HFFc6 (cell line): ENCODE data around the gene TOX2. TPM values are rescaled to one million over a fixed set of nuclear protein-coding genes. Genes with fewer than 3 reads are reported as not detected.
A peak's percentile ranks its signal among the peaks of the same experiment; 100 is the strongest.

Experiments
- DNase-seq: peaks from one replicate; pipeline ENCODE4 v3.0.0-alpha.2; 2018
- H3K27ac Mint-ChIP-seq: 2 replicates; pipeline ENCODE4 v1.8.0; 2020; ENCODE audit warnings: mild to moderate bottlenecking, mixed read lengths
- H3K27me3 Mint-ChIP-seq: 2 replicates; pipeline ENCODE4 v1.8.0; 2021; ENCODE audit warnings: mild to moderate bottlenecking, moderate library complexity, mixed read lengths; ENCODE audit not compliant: insufficient read depth
- H3K36me3 Mint-ChIP-seq: 2 replicates; pipeline ENCODE4 v1.8.0; 2021; ENCODE audit warnings: low read depth, mixed read lengths
- H3K4me1 Mint-ChIP-seq: 2 replicates; pipeline ENCODE4 v1.8.0; 2020; ENCODE audit warnings: low read depth, mixed read lengths
- H3K4me3 Mint-ChIP-seq: 2 replicates; pipeline ENCODE4 v1.8.0; 2020; ENCODE audit warnings: mild to moderate bottlenecking, moderate library complexity, mixed read lengths
- H3K9me3 Mint-ChIP-seq: 2 replicates; pipeline ENCODE4 v1.8.0; 2020; ENCODE audit warnings: mild to moderate bottlenecking, mixed read lengths
- CTCF ChIP-seq: fragments of 200-600 bp; sonication (generic); IDR thresholded peaks from 2 replicates; pipeline ENCODE4 v1.5.0; 2021; ENCODE audit warnings: antibody characterized with exemption, mild to moderate bottlenecking
- total RNA-seq, 6 experiments: library from RNA; stranded (reverse); fragmentation: NEBNext Ultra II Directional; extraction: Animal tissue kit (Norgen Biotek cat#: 25700); gene quantifications; 2 replicates in 1 of 6; 3 replicates in 5 of 6; pipeline ENCODE4 v1.2.3, GENCODE V29; 2021

Gene TOX2
- total RNA-seq, 6 experiments from 2014 or later, result 46.1 to 68.2 (median 60.2) TPM

GRCh38 chr20:43959920-43960227 is 45.2 kb downstream of the TOX2 start:
- H3K36me3 Mint-ChIP-seq, result peaks cover 36% of the 10 kb centered on the region
- peaks cover 3% of the 10 kb centered on the region for H3K27me3 Mint-ChIP-seq
- H3K9me3 Mint-ChIP-seq, result no peaks in the 10 kb centered on the region; the same call in 1 of the 2 replicates
- no peak for TF ChIP-seq CTCF
- H3K4me1 Mint-ChIP-seq, result peaks cover 74% of the 10 kb centered on the region
- no peak overlapping the region for H3K4me3 Mint-ChIP-seq
- no peak for DNase-seq
- no peak overlapping the region; the same call in 1 of the 2 replicates for H3K27ac Mint-ChIP-seq

GRCh38 chr20:43960231-43960630 is 45.6 kb downstream of the TOX2 start:
- Mint-ChIP-seq H3K9me3 (no peaks in the 10 kb centered on the region; the same call in 1 of the 2 replicates), H3K27me3 (peaks cover 3% of the 10 kb centered on the region), H3K36me3 (peaks cover 36% of the 10 kb centered on the region), H3K27ac (no peak overlapping the region; the same call in 1 of the 2 replicates), H3K4me1 (peaks cover 70% of the 10 kb centered on the region), H3K4me3 (no peak overlapping the region)
- DNase-seq, result no peak
- no peak for TF ChIP-seq CTCF

- Mint-ChIP-seq H3K27me3 (peaks cover 3% of the 10 kb centered on the region; the same call in 1 of the 2 replicates), H3K9me3 (no peaks in the 10 kb centered on the region; the same call in 1 of the 2 replicates), H3K27ac (peak overlapping the region; percentile 7; the same call in 1 of the 2 replicates), H3K36me3 (peaks cover 36% of the 10 kb centered on the region), H3K4me3 (no peak overlapping the region), H3K4me1 (peaks cover 61% of the 10 kb centered on the region)
- DNase-seq, result no peak
- no peak for TF ChIP-seq CTCF
These were observed 46.5 kb downstream of the TOX2 start for GRCh38 chr20:43961116-43961515.

- DNase-seq, result no peak
- Mint-ChIP-seq H3K27me3 (peaks cover 3% of the 10 kb centered on the region; the same call in 1 of the 2 replicates), H3K4me1 (peaks cover 54% of the 10 kb centered on the region), H3K9me3 (no peaks in the 10 kb centered on the region; the same call in 1 of the 2 replicates), H3K4me3 (no peak overlapping the region), H3K36me3 (peaks cover 33% of the 10 kb centered on the region), H3K27ac (0 out of 2 replicates have a peak overlapping the region, but pooled peaks have one; percentile 7)
- TF ChIP-seq CTCF, result no peak
These were observed 47.2 kb downstream of the TOX2 start for GRCh38 chr20:43961541-43962471.

GRCh38 chr20:43962530-43962929 is 47.9 kb downstream of the TOX2 start:
- TF ChIP-seq CTCF, result no peak
- H3K27ac Mint-ChIP-seq, result no peak overlapping the region
- H3K27me3 Mint-ChIP-seq, result peaks cover 3% of the 10 kb centered on the region; the same call in 1 of the 2 replicates
- no peak for DNase-seq
- H3K36me3 Mint-ChIP-seq, result peaks cover 26% of the 10 kb centered on the region
- peaks cover 47% of the 10 kb centered on the region for H3K4me1 Mint-ChIP-seq
- H3K4me3 Mint-ChIP-seq, result no peak overlapping the region
- no peaks in the 10 kb centered on the region; the same call in 1 of the 2 replicates for H3K9me3 Mint-ChIP-seq
